ENCODE results near the gene ZNF487. TPM values are rescaled to one million over a fixed set of nuclear protein-coding genes. Genes with fewer than 3 reads are reported as not detected.

The ZNF487 gene
- total RNA-seq, 1 experiment from 2014 or later, result 4.0 TPM

DNA sequence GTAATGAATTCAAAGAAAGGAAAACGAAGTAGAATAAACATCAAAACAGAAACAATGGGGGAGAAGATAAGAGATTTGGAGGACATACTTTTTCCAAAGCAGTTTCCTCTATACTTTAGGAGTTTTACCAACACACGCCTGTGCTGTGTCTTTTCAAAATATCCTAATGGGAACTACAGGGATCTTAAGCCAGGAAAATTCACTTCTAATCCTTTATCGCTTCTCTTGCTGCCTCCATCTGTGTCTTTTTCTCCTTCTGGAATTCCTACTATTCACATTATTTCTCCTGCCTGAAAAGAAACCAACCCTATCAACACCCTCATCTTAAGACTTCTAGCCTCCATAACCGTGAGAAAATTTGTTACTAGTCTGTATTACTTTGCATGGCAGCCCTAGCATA, 34.7 kb upstream of the ZNF487 start (continued):
- no peak for TF ChIP-seq EZH2phosphoT487 (IDR thresholded peaks at IDR 0.05; ENCODE audit: borderline replicate concordance)

DNA sequence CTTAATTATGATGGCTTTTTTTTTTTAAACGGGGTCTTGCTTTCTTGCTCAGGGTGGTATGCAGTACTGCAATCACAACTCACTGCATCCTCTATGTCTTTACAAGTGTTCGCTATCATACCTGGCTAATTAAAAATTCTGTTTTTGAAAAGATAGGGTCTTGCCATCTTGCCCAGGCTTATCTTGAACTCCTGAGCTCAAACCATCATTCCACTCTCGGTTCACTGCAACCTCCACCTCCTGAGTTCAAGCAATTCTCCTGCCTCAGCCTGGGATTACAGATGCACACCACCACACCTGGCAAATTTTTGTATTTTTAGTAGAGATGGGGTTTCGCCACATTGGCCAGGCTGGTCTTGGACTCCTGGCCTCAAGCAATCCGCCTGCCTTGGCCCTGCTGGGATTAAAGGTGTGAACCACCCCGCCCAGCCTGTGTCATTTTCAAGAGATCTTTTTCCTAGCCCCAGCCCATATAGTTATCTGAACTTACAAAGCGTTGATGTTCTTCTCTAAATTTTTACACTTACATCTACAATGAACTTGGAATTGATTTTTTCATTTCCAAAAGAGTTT, 33.9 kb upstream of the ZNF487 start:
- no peak for DNase-seq (ENCODE audit: low read depth, low spot score)
- no peaks in the 10 kb centered on the region for H3K27me3 ChIP-seq (ENCODE audit: insufficient read depth, low read length)
- ChIA-PET RAD21 (ENCODE audit: low non-redundant PET in 1 of 2, low total read pairs in 2 of 2, uncharacterized antibody in 2 of 2, unreplicated experiment in 2 of 2) (no interaction called here), CTCF (no interaction called here), POLR2A (no interaction called here)
- no peak overlapping the region for H2AFZ ChIP-seq (ENCODE audit: low read depth, low read length, poor library complexity, severe bottlenecking)
- H3K9me2 ChIP-seq (ENCODE audit: insufficient read depth), result no peaks in the 10 kb centered on the region
- TF ChIP-seq SP1 (IDR thresholded peaks at IDR 0.05; ENCODE audit: low read depth), result no peak
- BruUV-seq (replicated peaks), result no TSS peak
- H4K20me1 ChIP-seq (ENCODE audit: insufficient read depth), result peaks cover 63% of the 10 kb centered on the region; the same call in 1 of the 2 replicates
- peaks cover 7 to 24% of the 10 kb centered on the region in 2 experiments; a peak in 2 of 4 replicates for H3K36me3 ChIP-seq (ENCODE audit: control insufficient read depth in 1 of 2, insufficient read depth in 2 of 2, low read length in 2 of 2)
- peak overlapping the region in 1 of 2 experiments; percentile 10; a peak in 1 of 4 replicates for H3K4me3 ChIP-seq (replicated peaks in 1 of 2; ENCODE audit: low read depth in 1 of 2, low read length in 2 of 2)
- peaks cover 100% of the 10 kb centered on the region for H3K79me2 ChIP-seq (ENCODE audit: insufficient read depth, low read length)
- H3K4me1 ChIP-seq (ENCODE audit: control insufficient read depth in 1 of 2, insufficient read depth in 2 of 2, low read length in 2 of 2), result peaks cover 75 to 84% of the 10 kb centered on the region in 2 experiments
- H3K4me2 ChIP-seq (ENCODE audit: low read length), result peak overlapping the region; percentile 93
- intact Hi-C loops (cut with micrococcal nuclease), result no loop called here
- no peak for ATAC-seq
- H3K9me3 ChIP-seq (ENCODE audit: control insufficient read depth in 1 of 2, insufficient read depth in 1 of 2, low read depth in 1 of 2, low read length in 2 of 2), result no peaks in the 10 kb centered on the region
- H3K9ac ChIP-seq (ENCODE audit: low read length), result peak overlapping the region; percentile 100
- peak overlapping the region; percentile 96 for H3K27ac ChIP-seq (ENCODE audit: low read depth, low read length)

DNA sequence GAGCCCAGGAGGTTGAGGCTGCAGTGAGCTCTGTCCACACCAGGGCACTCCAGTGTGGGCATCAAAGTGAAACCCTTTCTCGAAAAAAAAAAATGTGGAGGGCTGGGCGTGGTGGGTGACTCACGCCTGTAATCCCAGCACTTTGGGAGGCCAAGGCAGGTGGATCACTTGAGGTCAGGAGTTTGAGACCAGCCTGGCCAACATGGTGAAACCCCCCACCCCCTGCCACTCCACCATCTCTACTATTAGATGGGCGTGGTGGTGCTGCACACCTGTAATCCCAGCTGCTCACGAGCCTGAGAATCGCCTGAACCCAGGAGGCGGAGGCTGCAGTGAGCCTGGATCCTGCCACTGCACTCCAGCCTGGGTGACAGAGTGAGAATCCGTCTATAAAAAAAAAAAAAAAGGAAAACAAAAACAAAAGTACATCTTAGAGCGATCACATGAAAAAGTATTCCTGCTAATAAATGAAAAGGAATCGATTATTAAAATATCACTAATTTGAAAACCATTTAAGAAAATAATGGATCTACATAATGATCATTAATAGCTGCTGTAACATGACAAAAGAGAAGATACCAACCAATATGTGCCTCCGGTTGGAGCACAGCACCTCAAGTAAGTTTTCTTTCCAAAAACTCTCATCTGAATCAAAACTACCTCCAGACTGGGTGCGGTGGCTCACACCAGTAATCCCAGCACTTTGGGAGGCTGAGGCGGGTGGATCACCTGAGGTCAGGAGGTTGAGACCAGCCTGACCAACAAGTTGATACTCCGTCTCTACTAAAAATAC, 32.8 kb upstream of the ZNF487 start:
- Histone ChIP-seq H3K36me3 (ENCODE audit: control insufficient read depth in 1 of 2, insufficient read depth in 2 of 2, low read length in 2 of 2) (peaks cover 7 to 19% of the 10 kb centered on the region in 2 experiments; a peak in 2 of 4 replicates), H3K4me1 (ENCODE audit: control insufficient read depth in 1 of 2, insufficient read depth in 2 of 2, low read length in 2 of 2) (peaks cover 67 to 73% of the 10 kb centered on the region in 2 experiments), H3K9me3 (ENCODE audit: control insufficient read depth in 1 of 2, insufficient read depth in 1 of 2, low read depth in 1 of 2, low read length in 2 of 2) (no peaks in the 10 kb centered on the region), H3K4me3 (replicated peaks in 1 of 2; ENCODE audit: low read depth in 1 of 2, low read length in 2 of 2) (peak overlapping the region; percentile 92 to 93), H2AFZ (ENCODE audit: low read depth, low read length, poor library complexity, severe bottlenecking) (no peak overlapping the region), H3K9ac (ENCODE audit: low read length) (peak overlapping the region; percentile 100), H4K20me1 (ENCODE audit: insufficient read depth) (peaks cover 58% of the 10 kb centered on the region; the same call in 1 of the 2 replicates), H3K4me2 (ENCODE audit: low read length) (peak overlapping the region; percentile 93), H3K79me2 (ENCODE audit: insufficient read depth, low read length) (peaks cover 96% of the 10 kb centered on the region), H3K27me3 (ENCODE audit: insufficient read depth, low read length) (no peaks in the 10 kb centered on the region), H3K27ac (ENCODE audit: low read depth, low read length) (peak overlapping the region; percentile 96), H3K9me2 (ENCODE audit: insufficient read depth) (no peaks in the 10 kb centered on the region)
- DNase-seq (ENCODE audit: low read depth, low spot score), result no peak
- CTCF ChIA-PET, result interaction anchor here (0.7 kb wide), 1 partner anchor 53 kb away, joined by 3 read pairs; no protein-coding TSS in a partner anchor
- intact Hi-C loops (cut with micrococcal nuclease), result no loop called here
- POLR2A ChIA-PET, result no interaction called here
- peak; percentile 10; the same call in 1 of the 2 replicates for ATAC-seq
- BruUV-seq (replicated peaks), result no TSS peak
- RAD21 ChIA-PET (ENCODE audit: low non-redundant PET in 1 of 2, low total read pairs in 2 of 2, uncharacterized antibody in 2 of 2, unreplicated experiment in 2 of 2), result no interaction called here
- TF ChIP-seq ZFX (IDR thresholded peaks at IDR 0.05), result no peak
- TF ChIP-seq, protein P1, sequence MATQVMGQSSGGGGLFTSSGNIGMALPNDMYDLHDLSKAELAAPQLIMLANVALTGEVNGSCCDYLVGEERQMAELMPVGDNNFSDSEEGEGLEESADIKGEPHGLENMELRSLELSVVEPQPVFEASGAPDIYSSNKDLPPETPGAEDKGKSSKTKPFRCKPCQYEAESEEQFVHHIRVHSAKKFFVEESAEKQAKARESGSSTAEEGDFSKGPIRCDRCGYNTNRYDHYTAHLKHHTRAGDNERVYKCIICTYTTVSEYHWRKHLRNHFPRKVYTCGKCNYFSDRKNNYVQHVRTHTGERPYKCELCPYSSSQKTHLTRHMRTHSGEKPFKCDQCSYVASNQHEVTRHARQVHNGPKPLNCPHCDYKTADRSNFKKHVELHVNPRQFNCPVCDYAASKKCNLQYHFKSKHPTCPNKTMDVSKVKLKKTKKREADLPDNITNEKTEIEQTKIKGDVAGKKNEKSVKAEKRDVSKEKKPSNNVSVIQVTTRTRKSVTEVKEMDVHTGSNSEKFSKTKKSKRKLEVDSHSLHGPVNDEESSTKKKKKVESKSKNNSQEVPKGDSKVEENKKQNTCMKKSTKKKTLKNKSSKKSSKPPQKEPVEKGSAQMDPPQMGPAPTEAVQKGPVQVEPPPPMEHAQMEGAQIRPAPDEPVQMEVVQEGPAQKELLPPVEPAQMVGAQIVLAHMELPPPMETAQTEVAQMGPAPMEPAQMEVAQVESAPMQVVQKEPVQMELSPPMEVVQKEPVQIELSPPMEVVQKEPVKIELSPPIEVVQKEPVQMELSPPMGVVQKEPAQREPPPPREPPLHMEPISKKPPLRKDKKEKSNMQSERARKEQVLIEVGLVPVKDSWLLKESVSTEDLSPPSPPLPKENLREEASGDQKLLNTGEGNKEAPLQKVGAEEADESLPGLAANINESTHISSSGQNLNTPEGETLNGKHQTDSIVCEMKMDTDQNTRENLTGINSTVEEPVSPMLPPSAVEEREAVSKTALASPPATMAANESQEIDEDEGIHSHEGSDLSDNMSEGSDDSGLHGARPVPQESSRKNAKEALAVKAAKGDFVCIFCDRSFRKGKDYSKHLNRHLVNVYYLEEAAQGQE (IDR thresholded peaks at IDR 0.05; ENCODE audit: low read depth), result no peak
- TF ChIP-seq SIN3A (IDR thresholded peaks at IDR 0.05; ENCODE audit: low read depth), result no peak; the same call in 1 of the 2 replicates
- TF ChIP-seq SRF (IDR thresholded peaks at IDR 0.05; ENCODE audit: low read depth), result no peak
- no peak for TF ChIP-seq EZH2 (IDR thresholded peaks at IDR 0.05)
- no peak for TF ChIP-seq EGR1 (IDR thresholded peaks at IDR 0.05; ENCODE audit: low read depth)
- TF ChIP-seq JUND (IDR thresholded peaks at IDR 0.05), result no peak
- peak; percentile 33; the same call in 1 of the 2 replicates for TF ChIP-seq FOSL1 (IDR thresholded peaks at IDR 0.05; ENCODE audit: low read depth)
- no peak for TF ChIP-seq CBX3 (IDR thresholded peaks at IDR 0.05; ENCODE audit: low read depth)
- TF ChIP-seq, protein P2, sequence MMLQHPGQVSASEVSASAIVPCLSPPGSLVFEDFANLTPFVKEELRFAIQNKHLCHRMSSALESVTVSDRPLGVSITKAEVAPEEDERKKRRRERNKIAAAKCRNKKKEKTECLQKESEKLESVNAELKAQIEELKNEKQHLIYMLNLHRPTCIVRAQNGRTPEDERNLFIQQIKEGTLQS (IDR thresholded peaks at IDR 0.05), result no peak

Measured in HCT116 (cell line).